ENCODE measurements around the gene IRAG1. TPM values are rescaled to one million over a fixed set of nuclear protein-coding genes. Genes with fewer than 3 reads are reported as not detected.

IRAG1 gene
- total RNA-seq, 1 donor from 2014 or later, result 0.54 TPM

- peaks cover 6% of the 10 kb centered on the region for H3K27me3 ChIP-seq (ENCODE audit: control insufficient read depth, insufficient read depth, low read length)
- no peak overlapping the region for H3K4me3 ChIP-seq (ENCODE audit: low read depth, low read length)
- TF ChIP-seq CTCF (IDR thresholded peaks at IDR 0.05; ENCODE audit: insufficient read depth, low read length, poor library complexity, severe bottlenecking), result no peak
- DNase-seq (ENCODE audit: low read depth), result no peak
- no peaks in the 10 kb centered on the region for H3K36me3 ChIP-seq (ENCODE audit: control insufficient read depth, insufficient read depth, low read length)
Measured at GRCh38 chr11:10697323-10697620, 3.7 kb upstream of the IRAG1 start.

GRCh38 chr11:10696468-10697322, 3.1 kb upstream of the IRAG1 start:
- no peak overlapping the region for H3K4me3 ChIP-seq (ENCODE audit: low read depth, low read length)
- H3K36me3 ChIP-seq (ENCODE audit: control insufficient read depth, insufficient read depth, low read length), result no peaks in the 10 kb centered on the region
- no peak for DNase-seq (ENCODE audit: low read depth)
- TF ChIP-seq CTCF (IDR thresholded peaks at IDR 0.05; ENCODE audit: insufficient read depth, low read length, poor library complexity, severe bottlenecking), result no peak
- H3K27me3 ChIP-seq (ENCODE audit: control insufficient read depth, insufficient read depth, low read length), result peaks cover 6% of the 10 kb centered on the region

- TF ChIP-seq CTCF (IDR thresholded peaks at IDR 0.05; ENCODE audit: insufficient read depth, low read length, poor library complexity, severe bottlenecking), result no peak
- no peak overlapping the region for H3K4me3 ChIP-seq (ENCODE audit: low read depth, low read length)
- H3K36me3 ChIP-seq (ENCODE audit: control insufficient read depth, insufficient read depth, low read length), result no peaks in the 10 kb centered on the region
- no peak for DNase-seq (ENCODE audit: low read depth)
- peaks cover 6% of the 10 kb centered on the region for H3K27me3 ChIP-seq (ENCODE audit: control insufficient read depth, insufficient read depth, low read length)
Measured at GRCh38 chr11:10695833-10696232, 2.3 kb upstream of the IRAG1 start.

- peaks cover 6% of the 10 kb centered on the region for H3K27me3 ChIP-seq (ENCODE audit: control insufficient read depth, insufficient read depth, low read length)
- no peaks in the 10 kb centered on the region for H3K36me3 ChIP-seq (ENCODE audit: control insufficient read depth, insufficient read depth, low read length)
- no peak for TF ChIP-seq CTCF (IDR thresholded peaks at IDR 0.05; ENCODE audit: insufficient read depth, low read length, poor library complexity, severe bottlenecking)
- DNase-seq (ENCODE audit: low read depth), result no peak
- no peak overlapping the region for H3K4me3 ChIP-seq (ENCODE audit: low read depth, low read length)
Measured at GRCh38 chr11:10694486-10695239, 1.1 kb upstream of the IRAG1 start.

GRCh38 chr11:10692531-10693115, 932 bp downstream of the IRAG1 start:
- no peaks in the 10 kb centered on the region for H3K36me3 ChIP-seq (ENCODE audit: control insufficient read depth, insufficient read depth, low read length)
- no peak for DNase-seq (ENCODE audit: low read depth)
- H3K27me3 ChIP-seq (ENCODE audit: control insufficient read depth, insufficient read depth, low read length), result peaks cover 6% of the 10 kb centered on the region
- H3K4me3 ChIP-seq (ENCODE audit: low read depth, low read length), result no peak overlapping the region
- no peak for TF ChIP-seq CTCF (IDR thresholded peaks at IDR 0.05; ENCODE audit: insufficient read depth, low read length, poor library complexity, severe bottlenecking)
